HCT116 (cell line): Measurements from ENCODE around the gene ACOT9. TPM values are rescaled to one million over a fixed set of nuclear protein-coding genes. Genes with fewer than 3 reads are reported as not detected.

Experiments used
- ATAC-seq: fragments of 200-7000 bp; cut with Tn5 transposase; 2 replicates; pipeline ENCODE4 v1.9.1; 2020; ENCODE audit warnings: mild to moderate bottlenecking, moderate library complexity
- BruUV-seq: library from RNA; stranded (reverse); fragments of 400-500 nt; replicated peaks from 2 replicates; lab custom pipeline; 2021; lab: Mats Ljungman, UMichigan
- CTCF ChIA-PET: fragments of 300-600 bp; sonication (Branson Sonifier 250); formaldehyde crosslinking; loops from one replicate; lab custom pipeline; 2021; ENCODE audit warnings: antibody characterized with exemption; lab: Charles Lee
- POLR2A ChIA-PET: fragments of 300-600, 350-600 bp; sonication (Branson Sonifier 250); formaldehyde crosslinking; loops from one replicate; lab custom pipeline; 2021; ENCODE audit warnings: antibody characterized with exemption; lab: Charles Lee
- RAD21 ChIA-PET, 2 experiments: fragments of 300-600 bp; sonication (Branson Sonifier 250); formaldehyde crosslinking; loops; one replicate each; lab custom pipeline; 2023; ENCODE audit warnings: low total read pairs in 2 of 2; ENCODE audit not compliant: uncharacterized antibody in 2 of 2, unreplicated experiment in 2 of 2, low non-redundant PET in 1 of 2; lab: Charles Lee
- DNase-seq: peaks from one replicate; pipeline ENCODE4 v3.0.0-alpha.2; 2010; ENCODE audit warnings: low read depth, low spot score
- H2AFZ ChIP-seq: fragments of 200-600 bp; shearing (Covaris generic), sonication (generic); 2 replicates; pipeline ENCODE4 v1.6.1; 2017; ENCODE audit warnings: low read depth, mixed run types, mixed read lengths, antibody characterized with exemption, low read length; ENCODE audit not compliant: poor library complexity, severe bottlenecking
- H3K27ac ChIP-seq: 2 replicates; pipeline ENCODE4 v1.5.1; 2012; ENCODE audit warnings: low read depth, low read length
- H3K27me3 ChIP-seq: fragments of 200-600 bp; sonication (generic); 2 replicates; pipeline ENCODE4 v1.6.1; 2016; ENCODE audit warnings: mixed run types, low read length, mixed read lengths; ENCODE audit not compliant: insufficient read depth
- H3K36me3 ChIP-seq, 2 experiments: fragments of 200-500 bp in 1 of 2; fragments of 200-600 bp in 1 of 2; sonication (Bioruptor generic) in 1 of 2; sonication (generic) in 1 of 2; 2 replicates each; pipeline versions ENCODE4 v1.5.1 to v1.6.1; 2014 to 2016; ENCODE audit warnings: low read length in 2 of 2, inconsistent platforms in 1 of 2, mixed read lengths in 1 of 2, mixed run types in 1 of 2; ENCODE audit not compliant: insufficient read depth in 2 of 2, control insufficient read depth in 1 of 2
- H3K4me1 ChIP-seq, 2 experiments: fragments of 200-600 bp in 1 of 2; sonication (generic) in 1 of 2; 2 replicates each; pipeline versions ENCODE4 v1.5.1 to v1.6.1; 2012 to 2017; ENCODE audit warnings: low read length in 2 of 2, inconsistent platforms in 1 of 2, mild to moderate bottlenecking in 1 of 2, mixed read lengths in 1 of 2, mixed run types in 1 of 2, moderate library complexity in 1 of 2; ENCODE audit not compliant: insufficient read depth in 2 of 2, control insufficient read depth in 1 of 2
- H3K4me2 ChIP-seq: fragments of 200-600 bp; sonication (generic); 2 replicates; pipeline ENCODE4 v1.6.1; 2017; ENCODE audit warnings: mixed run types, low read length, mixed read lengths
- H3K4me3 ChIP-seq, 2 experiments: fragments of 200-600 bp in 1 of 2; sonication (generic) in 1 of 2; replicated peaks in 1 of 2; 2 replicates each; pipeline ENCODE4 v1.5.1; 2011 to 2016; ENCODE audit warnings: low read length in 2 of 2, control low read depth in 1 of 2, low read depth in 1 of 2, mild to moderate bottlenecking in 1 of 2, mixed read lengths in 1 of 2, mixed run types in 1 of 2
- H3K79me2 ChIP-seq: fragments of 200-600 bp; sonication (generic); 2 replicates; pipeline ENCODE4 v1.6.1; 2017; ENCODE audit warnings: mild to moderate bottlenecking, mixed run types, low read length, moderate library complexity, mixed read lengths; ENCODE audit not compliant: insufficient read depth
- H3K9ac ChIP-seq: fragments of 200-600 bp; sonication (generic); 2 replicates; pipeline ENCODE4 v1.6.1; 2016; ENCODE audit warnings: low read length, mixed read lengths
- H3K9me2 ChIP-seq: fragments of 200-600 bp; sonication (generic), shearing (Covaris generic); 2 replicates; pipeline ENCODE4 v1.6.1; 2017; ENCODE audit warnings: mixed run types, mild to moderate bottlenecking, moderate library complexity; ENCODE audit not compliant: insufficient read depth
- H3K9me3 ChIP-seq, 2 experiments: fragments of 200-500 bp in 1 of 2; fragments of 200-600 bp in 1 of 2; sonication (Bioruptor generic) in 1 of 2; sonication (generic) in 1 of 2; 2 replicates each; pipeline ENCODE4 v1.6.1; 2014 to 2017; ENCODE audit warnings: low read length in 2 of 2, mixed read lengths in 2 of 2, inconsistent platforms in 1 of 2, low read depth in 1 of 2, mild to moderate bottlenecking in 1 of 2, mixed run types in 1 of 2, moderate library complexity in 1 of 2; ENCODE audit not compliant: control insufficient read depth in 1 of 2, insufficient read depth in 1 of 2
- H4K20me1 ChIP-seq: fragments of 200-600 bp; sonication (generic), shearing (Covaris generic); 2 replicates; pipeline ENCODE4 v1.6.1; 2017; ENCODE audit warnings: mixed run types, mild to moderate bottlenecking, moderate library complexity; ENCODE audit not compliant: insufficient read depth
- CEBPB ChIP-seq: IDR thresholded peaks from 2 replicates; pipeline ENCODE4 v1.6.1; 2012; ENCODE audit warnings: low read depth
- CTCF ChIP-seq, 3 experiments: fragments of 200-600 bp in 1 of 3; sonication (generic) in 1 of 3; IDR thresholded peaks in 2 of 3; conservative IDR thresholded peaks in 1 of 3; 2 replicates each; pipeline ENCODE4 v1.5.1; 2012 to 2017; ENCODE audit warnings: low read depth in 2 of 3, low read length in 2 of 3, antibody characterized with exemption in 1 of 3, borderline replicate concordance in 1 of 3, control low read depth in 1 of 3, mild to moderate bottlenecking in 1 of 3, mixed read lengths in 1 of 3, mixed run types in 1 of 3, moderate library complexity in 1 of 3; ENCODE audit not compliant: insufficient read depth in 1 of 3
- EGR1 ChIP-seq: IDR thresholded peaks from 2 replicates; pipeline ENCODE4 v1.6.1; 2012; ENCODE audit warnings: low read depth
- ELF1 ChIP-seq: IDR thresholded peaks from 2 replicates; pipeline ENCODE4 v1.6.1; 2012; ENCODE audit warnings: low read depth, borderline replicate concordance
- EZH2 ChIP-seq: fragments of 200-600 bp; sonication (generic); IDR thresholded peaks from 2 replicates; pipeline ENCODE4 v1.6.1; 2017; ENCODE audit warnings: antibody characterized with exemption, mixed run types
- MAX ChIP-seq: IDR thresholded peaks from 2 replicates; pipeline ENCODE4 v1.6.1; 2012
- POLR2A ChIP-seq: IDR thresholded peaks from 2 replicates; pipeline ENCODE4 v1.7.0; 2011; ENCODE audit warnings: borderline replicate concordance; ENCODE audit not compliant: insufficient read depth, insufficient read length; ENCODE audit errors: extremely low read depth
- RAD21 ChIP-seq: IDR thresholded peaks from 2 replicates; pipeline ENCODE4 v1.6.1; 2012; ENCODE audit warnings: low read depth, mild to moderate bottlenecking
- REST ChIP-seq: IDR thresholded peaks from 2 replicates; pipeline ENCODE4 v1.6.1; 2012; ENCODE audit warnings: low read depth
- SRF ChIP-seq: IDR thresholded peaks from 2 replicates; pipeline ENCODE4 v1.6.1; 2012; ENCODE audit warnings: low read depth
- TCF7L2 ChIP-seq: IDR thresholded peaks from 2 replicates; pipeline ENCODE4 v1.7.0; 2011; ENCODE audit warnings: borderline replicate concordance, inconsistent platforms; ENCODE audit not compliant: insufficient read depth, insufficient read length; ENCODE audit errors: extremely low read depth
- ZFX ChIP-seq: fragments of 450-650 bp; IDR thresholded peaks from 2 replicates; pipeline ENCODE4 v1.6.1; 2017
- ZNF274 ChIP-seq: fragments of 200-500 bp; sonication (Bioruptor generic); IDR thresholded peaks from 2 replicates; pipeline ENCODE4 v1.6.1; 2014; ENCODE audit warnings: mild to moderate bottlenecking, low read depth, low read length, inconsistent platforms
- intact Hi-C: fragments of 100-400 bp; cut with micrococcal nuclease; formaldehyde crosslinking; loops from 2 replicates; pipeline ENCODE4 v1.10.0; 2022
- total RNA-seq: library from RNA; stranded (reverse); gene quantifications from one replicate; pipeline ENCODE4 v1.2.1, GENCODE V29; 2021; ENCODE audit not compliant: unreplicated experiment

Gene ACOT9
- total RNA-seq, 1 experiment from 2014 or later: 59.7 TPM

DNA sequence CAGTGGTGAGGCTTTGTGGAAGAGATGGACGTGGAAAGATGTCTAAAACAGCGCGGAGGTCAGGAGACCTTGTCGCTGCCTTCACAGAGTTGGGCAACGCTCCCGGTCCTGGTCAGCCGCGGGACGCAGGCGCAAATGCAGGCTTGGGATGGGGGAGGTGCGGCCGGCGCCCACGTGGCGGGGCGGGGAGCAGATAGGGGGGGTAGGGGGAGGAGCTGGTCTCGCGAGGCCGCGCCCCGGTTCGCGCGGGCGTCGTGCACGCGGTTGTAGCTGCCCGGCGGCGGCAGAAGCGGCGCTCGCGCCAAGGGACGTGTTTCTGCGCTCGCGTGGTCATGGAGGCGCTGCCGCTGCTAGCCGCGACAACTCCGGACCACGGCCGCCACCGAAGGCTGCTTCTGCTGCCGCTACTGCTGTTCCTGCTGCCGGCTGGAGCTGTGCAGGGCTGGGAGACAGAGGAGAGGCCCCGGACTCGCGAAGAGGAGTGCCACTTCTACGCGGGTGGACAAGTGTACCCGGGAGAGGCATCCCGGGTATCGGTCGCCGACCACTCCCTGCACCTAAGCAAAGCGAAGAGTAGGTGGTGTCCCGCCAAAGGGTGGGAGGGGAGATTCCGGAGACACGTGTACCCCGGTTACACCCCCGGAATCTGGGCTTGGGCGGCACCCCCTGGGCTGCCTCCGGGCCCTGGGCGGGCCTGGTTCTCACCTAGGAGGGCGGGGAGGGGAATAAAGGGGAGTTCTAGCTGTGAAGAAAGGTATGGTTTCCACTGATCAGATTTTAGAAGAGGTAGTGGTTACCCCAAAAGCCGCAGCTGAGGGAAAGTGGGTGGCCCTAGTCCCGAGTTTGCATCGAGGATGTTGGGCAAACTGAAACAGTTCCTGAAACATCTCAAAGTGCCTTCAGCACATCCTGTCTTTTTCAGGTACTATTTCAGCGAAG is 75.6 kb downstream of the ACOT9 start, which contains the start of gene PRDX4 (continued):
- no peak for TF ChIP-seq CTCF (IDR thresholded peaks at IDR 0.05 in 2 of 3, conservative IDR thresholded peaks at IDR 0.05 in 1 of 3; ENCODE audit: borderline replicate concordance in 1 of 3, insufficient read depth in 1 of 3, low read depth in 2 of 3, low read length in 2 of 3)

GRCh38 chrX:23666282-23666681 is 76.8 kb downstream of the ACOT9 start:
- Histone ChIP-seq H3K9me3 (no peaks in the 10 kb centered on the region), H3K9me2 (no peaks in the 10 kb centered on the region), H3K27ac (no peak overlapping the region), H3K9ac (no peak overlapping the region), H2AFZ (no peak overlapping the region), H4K20me1 (no peaks in the 10 kb centered on the region), H3K27me3 (no peaks in the 10 kb centered on the region), H3K4me1 (peaks cover 2 to 9% of the 10 kb centered on the region in 2 experiments; a peak in 2 of 4 replicates), H3K4me3 (no peak overlapping the region), H3K4me2 (no peak overlapping the region), H3K79me2 (peaks cover 38% of the 10 kb centered on the region), H3K36me3 (0 out of 4 replicates have a peak, but pooled peaks cover 0 to 2% of the 10 kb centered on the region in 2 experiments)
- ChIA-PET RAD21 (no interaction called here), POLR2A (interaction anchor here (1.6 kb wide), 1 partner anchor 236 kb away, joined by 4 read pairs; no protein-coding TSS in a partner anchor), CTCF (no interaction called here)
- TF ChIP-seq CEBPB: no peak
- no peak for TF ChIP-seq EGR1
- TF ChIP-seq MAX: no peak
- no peak for TF ChIP-seq RAD21
- TF ChIP-seq SRF: no peak
- no peak for TF ChIP-seq ELF1
- no peak for TF ChIP-seq REST
- no peak for TF ChIP-seq TCF7L2
- no peak for TF ChIP-seq POLR2A
- no peak for TF ChIP-seq ZNF274
- no peak for TF ChIP-seq ZFX
- no peak for TF ChIP-seq EZH2
- ATAC-seq: no peak
- no TSS peak for BruUV-seq
- intact Hi-C loops: no loop called here
- no peak for DNase-seq
